ENCODE measurements around the gene SYNRG.
A peak's percentile ranks its signal among the peaks of the same experiment; 100 is the strongest.

SYNRG gene

DNA sequence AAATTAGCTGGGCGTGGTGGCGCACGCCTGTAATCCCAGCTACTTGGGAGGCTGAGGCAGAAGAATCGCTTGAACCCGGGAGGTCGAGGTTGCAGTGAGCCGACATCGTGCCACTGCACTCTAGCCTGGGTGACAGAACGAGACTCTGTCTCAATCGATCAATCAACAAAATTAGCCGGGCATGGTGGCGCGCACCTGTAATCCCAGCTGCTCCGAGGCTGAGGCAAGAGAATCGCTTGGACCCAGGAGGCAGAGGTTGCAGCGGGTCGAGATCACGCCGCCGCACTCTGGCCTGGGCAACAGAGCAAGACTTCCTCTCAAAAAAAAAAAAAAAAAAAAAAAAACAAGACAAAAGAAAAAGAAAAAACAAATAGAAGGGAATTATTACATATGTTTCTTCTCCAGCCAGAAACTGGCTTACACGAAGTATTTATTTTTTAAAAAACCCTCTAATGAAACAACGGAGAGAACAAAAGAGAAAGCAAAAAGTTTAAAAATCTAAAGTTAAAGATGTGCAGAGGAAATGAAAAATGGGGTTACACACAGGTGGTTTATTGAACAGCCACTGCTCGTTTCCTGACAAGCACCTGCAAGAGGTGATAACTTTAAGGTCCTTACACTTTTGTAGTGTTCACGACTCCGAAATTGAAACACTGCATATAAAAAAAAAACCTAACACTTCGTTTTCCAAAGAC lies 1.4 kb downstream of the SYNRG start:
- Mint-ChIP-seq H3K36me3 (ENCODE audit: low read depth) (peaks cover 43% of the 10 kb centered on the region), H3K27ac (peak overlapping the region; percentile 99 to 100 (median 99)), H3K4me1 (peaks cover 23% of the 10 kb centered on the region), H3K27me3 (ENCODE audit: low read depth) (no peaks in the 10 kb centered on the region), H3K4me3 (peak overlapping the region; percentile 89 to 98 (median 90)), H3K9me3 (peaks cover 9% of the 10 kb centered on the region)
- TF ChIP-seq, protein P1, sequence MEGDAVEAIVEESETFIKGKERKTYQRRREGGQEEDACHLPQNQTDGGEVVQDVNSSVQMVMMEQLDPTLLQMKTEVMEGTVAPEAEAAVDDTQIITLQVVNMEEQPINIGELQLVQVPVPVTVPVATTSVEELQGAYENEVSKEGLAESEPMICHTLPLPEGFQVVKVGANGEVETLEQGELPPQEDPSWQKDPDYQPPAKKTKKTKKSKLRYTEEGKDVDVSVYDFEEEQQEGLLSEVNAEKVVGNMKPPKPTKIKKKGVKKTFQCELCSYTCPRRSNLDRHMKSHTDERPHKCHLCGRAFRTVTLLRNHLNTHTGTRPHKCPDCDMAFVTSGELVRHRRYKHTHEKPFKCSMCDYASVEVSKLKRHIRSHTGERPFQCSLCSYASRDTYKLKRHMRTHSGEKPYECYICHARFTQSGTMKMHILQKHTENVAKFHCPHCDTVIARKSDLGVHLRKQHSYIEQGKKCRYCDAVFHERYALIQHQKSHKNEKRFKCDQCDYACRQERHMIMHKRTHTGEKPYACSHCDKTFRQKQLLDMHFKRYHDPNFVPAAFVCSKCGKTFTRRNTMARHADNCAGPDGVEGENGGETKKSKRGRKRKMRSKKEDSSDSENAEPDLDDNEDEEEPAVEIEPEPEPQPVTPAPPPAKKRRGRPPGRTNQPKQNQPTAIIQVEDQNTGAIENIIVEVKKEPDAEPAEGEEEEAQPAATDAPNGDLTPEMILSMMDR (IDR thresholded peaks at IDR 0.05; ENCODE audit: unreplicated experiment in 3 of 3), result no peak

DNA sequence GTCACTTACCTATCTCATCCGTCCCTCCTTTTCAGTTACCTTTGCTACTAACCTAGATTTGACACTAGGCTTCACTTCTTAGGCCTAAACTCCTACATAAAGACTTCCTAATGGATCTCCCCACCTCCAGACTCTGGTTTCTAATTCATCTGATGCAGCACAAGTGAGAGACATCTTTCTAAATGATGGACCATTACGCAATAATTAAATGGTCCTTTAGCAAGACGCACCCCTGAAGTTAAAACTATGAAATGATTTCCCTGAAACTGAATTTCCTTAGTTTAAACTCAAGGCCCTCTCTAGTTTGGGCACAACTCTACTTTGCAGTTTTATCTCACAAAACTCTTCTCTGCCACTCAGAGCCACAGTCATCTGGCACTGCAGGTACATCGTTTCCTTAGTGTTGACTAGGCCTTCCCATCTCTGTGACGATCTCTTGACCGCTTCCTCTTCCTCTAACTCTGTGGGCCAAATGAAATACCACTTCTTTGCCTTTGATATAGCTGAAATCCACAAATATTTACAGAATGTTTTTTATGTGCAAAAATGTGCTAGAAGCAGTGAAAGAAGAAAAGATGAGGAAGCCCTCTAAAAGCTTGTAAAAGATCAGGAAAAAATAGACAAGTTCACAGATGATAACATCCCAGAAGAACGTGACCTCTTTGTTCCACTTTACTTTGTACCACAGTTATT lies 3.3 kb downstream of the SYNRG start:
- Mint-ChIP-seq H3K27me3 (ENCODE audit: low read depth) (no peaks in the 10 kb centered on the region), H3K4me1 (peaks cover 23% of the 10 kb centered on the region), H3K4me3 (peak overlapping the region in 2 of 3 experiments; percentile 38 to 40), H3K9me3 (peaks cover 13% of the 10 kb centered on the region), H3K27ac (no peak overlapping the region), H3K36me3 (ENCODE audit: low read depth) (peaks cover 46% of the 10 kb centered on the region)
- TF ChIP-seq, protein P1 (IDR thresholded peaks at IDR 0.05; ENCODE audit: unreplicated experiment in 3 of 3), result no peak

DNA sequence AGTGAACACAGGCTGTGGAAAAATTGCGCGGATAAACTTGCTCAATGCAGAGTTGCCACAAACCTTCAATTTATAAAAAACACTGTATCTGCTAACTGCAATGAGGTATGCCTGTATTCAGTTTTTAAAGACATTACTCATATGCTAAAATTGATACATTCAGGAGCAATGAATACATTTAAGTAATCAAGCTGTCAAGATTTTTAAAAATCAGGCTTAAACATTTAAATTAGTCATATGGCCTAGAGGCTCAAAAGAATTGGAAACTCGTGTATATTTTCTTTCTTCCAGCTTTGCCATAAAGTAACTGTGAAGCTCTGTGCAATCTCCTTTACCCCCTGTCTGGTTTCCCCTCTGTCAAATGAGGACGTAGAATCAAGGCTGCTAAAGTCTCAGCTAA lies 4.1 kb downstream of the SYNRG start:
- Mint-ChIP-seq H3K27ac (no peak overlapping the region), H3K27me3 (ENCODE audit: low read depth) (no peaks in the 10 kb centered on the region), H3K4me1 (peaks cover 23% of the 10 kb centered on the region)

DNA sequence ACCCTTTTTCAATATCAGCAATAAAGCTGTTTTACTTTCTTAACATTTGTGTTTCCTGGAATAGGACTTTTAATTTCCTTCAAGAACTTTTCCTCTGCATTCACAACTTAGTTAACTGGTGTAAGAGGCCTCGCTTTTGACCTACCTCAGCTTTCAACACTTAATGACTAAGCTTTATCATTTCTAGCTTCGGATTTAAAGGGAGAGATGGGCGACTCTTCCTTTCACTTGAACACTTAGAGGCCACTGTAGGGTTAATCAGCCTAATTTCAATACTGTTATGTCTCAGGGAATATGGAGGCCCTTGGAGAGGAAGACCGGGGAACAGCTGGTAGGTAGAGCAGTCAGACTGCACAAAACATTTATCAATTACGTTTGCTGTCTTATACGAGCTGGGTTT lies 4.7 kb downstream of the SYNRG start:
- TF ChIP-seq, protein P1 (IDR thresholded peaks at IDR 0.05; ENCODE audit: unreplicated experiment in 3 of 3), result no peak
- Mint-ChIP-seq H3K4me1 (peaks cover 19% of the 10 kb centered on the region), H3K27ac (no peak overlapping the region), H3K27me3 (ENCODE audit: low read depth) (no peaks in the 10 kb centered on the region), H3K9me3 (peaks cover 13% of the 10 kb centered on the region), H3K36me3 (ENCODE audit: low read depth) (peaks cover 55% of the 10 kb centered on the region), H3K4me3 (no peak overlapping the region)

More for the DNA sequence above, 4.1 kb downstream of the SYNRG start:
- TF ChIP-seq, protein P1 (IDR thresholded peaks at IDR 0.05; ENCODE audit: unreplicated experiment in 3 of 3), result no peak
- Mint-ChIP-seq H3K36me3 (ENCODE audit: low read depth) (peaks cover 51% of the 10 kb centered on the region), H3K4me3 (no peak overlapping the region), H3K9me3 (peaks cover 13% of the 10 kb centered on the region)

DNA sequence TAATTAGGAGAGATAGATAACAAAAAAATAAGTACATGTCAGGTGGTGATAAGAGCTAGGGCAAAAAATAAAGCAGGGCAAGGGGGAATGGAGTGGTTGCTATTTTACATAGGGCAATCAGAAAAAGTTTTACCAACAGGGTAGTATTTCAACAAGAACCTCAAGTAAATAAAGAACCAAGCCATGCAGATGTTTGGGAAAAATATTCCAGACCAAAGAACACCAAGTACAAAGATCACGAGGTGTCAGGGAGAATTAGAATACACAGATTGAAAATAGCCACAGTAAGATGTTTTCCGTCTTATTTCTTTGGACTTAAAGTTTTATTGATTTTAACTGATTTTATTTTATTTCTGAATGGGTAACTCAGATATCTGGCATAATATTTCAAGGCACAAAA lies 11.1 kb downstream of the SYNRG start:
- no peak overlapping the region for H3K27ac Mint-ChIP-seq
- no peaks in the 10 kb centered on the region for H3K27me3 Mint-ChIP-seq (ENCODE audit: low read depth)
- no peak overlapping the region for H3K4me3 Mint-ChIP-seq
- TF ChIP-seq, protein P1 (IDR thresholded peaks at IDR 0.05; ENCODE audit: unreplicated experiment in 3 of 3), result no peak
- H3K36me3 Mint-ChIP-seq (ENCODE audit: low read depth), result peaks cover 67% of the 10 kb centered on the region
- peaks cover 6% of the 10 kb centered on the region for H3K9me3 Mint-ChIP-seq
- H3K4me1 Mint-ChIP-seq, result no peaks in the 10 kb centered on the region
